Esophagus muscularis mucosa (tissue), 4 donors: ENCODE measurements around the gene JMJD6. TPM values are rescaled to one million over a fixed set of nuclear protein-coding genes. Genes with fewer than 3 reads are reported as not detected.
"Not testable (repeated sequence)": the region's sequence is repeated elsewhere in the genome, so short reads cannot be mapped to it uniquely, and the experiment has no call there.

ENCODE experiments used
- DNase-seq: peaks from one replicate; pipeline ENCODE4 v3.0.0-alpha.2; 2017; ENCODE audit errors: extremely low spot score
- H3K27ac ChIP-seq, 4 donors: fragments of 200-600 bp; sonication (generic); replicated peaks in 1 of 4; 1 replicate in 3 of 4; 2 replicates in 1 of 4; pipeline ENCODE4 v1.5.1; 2016 to 2019; ENCODE audit warnings: mild to moderate bottlenecking in 1 of 4
- H3K27me3 ChIP-seq, 4 donors: fragments of 200-600 bp; sonication (generic); one replicate each; pipeline versions ENCODE4 v1.5.1 to v1.6.0; 2016 to 2019
- H3K36me3 ChIP-seq, 4 donors: fragments of 200-600 bp; sonication (generic); one replicate each; pipeline ENCODE4 v1.5.1; 2016 to 2019
- H3K4me1 ChIP-seq, 4 donors: fragments of 200-600 bp; sonication (generic); one replicate each; pipeline ENCODE4 v1.5.1; 2016 to 2019
- H3K4me3 ChIP-seq, 4 donors: fragments of 200-600 bp; sonication (generic); 1 replicate in 2 of 4; 2 replicates in 2 of 4; pipeline ENCODE4 v1.5.1; 2016 to 2019; ENCODE audit warnings: mild to moderate bottlenecking in 4 of 4, moderate library complexity in 1 of 4
- H3K9me3 ChIP-seq, 4 donors: fragments of 200-600 bp; sonication (generic); 1 replicate in 3 of 4; 2 replicates in 1 of 4; pipeline ENCODE4 v1.5.1; 2016 to 2019
- EP300 ChIP-seq: sonication (generic); formaldehyde crosslinking; IDR thresholded peaks from one replicate; pipeline ENCODE4 v1.6.1; 2017; ENCODE audit warnings: antibody characterized with exemption
- POLR2A ChIP-seq: fragments of 450-650 bp; IDR thresholded peaks from one replicate; pipeline ENCODE4 v1.6.1; 2017; ENCODE audit warnings: antibody characterized with exemption, moderate library complexity, mild to moderate bottlenecking, low read depth
- POLR2AphosphoS5 ChIP-seq, 2 donors: sonication (generic); formaldehyde crosslinking; IDR thresholded peaks; one replicate each; pipeline ENCODE4 v1.6.1; 2017; ENCODE audit warnings: antibody characterized with exemption in 2 of 2
- WGBS: methylation state at CpG from one replicate; pipeline ENCODE4 v1.1.5; 2018; 5-methylcytosine and 5-hydroxymethylcytosine counted together
- intact Hi-C: fragments of 100-400 bp; cut with DNase I; formaldehyde crosslinking; loops from one replicate; pipeline ENCODE4 v1.15.1; 2023
- total RNA-seq, 4 donors: library from RNA; depleted of rRNA; stranded (reverse); fragments of >200 nt; gene quantifications; one replicate each; pipeline versions ENCODE4 v1.1.0 to v1.2.1, GENCODE V29; 2016
- TF ChIP-seq, protein P1 (sequence below), 3 experiments: fragments of 200-600 bp in 2 of 3; fragments of 450-650 bp in 1 of 3; sonication (generic) in 2 of 3; IDR thresholded peaks; one replicate each; pipeline ENCODE4 v1.5.1; 2017 to 2019; ENCODE audit warnings: antibody characterized with exemption in 3 of 3, mild to moderate bottlenecking in 2 of 3, moderate library complexity in 1 of 3

Gene JMJD6
- total RNA-seq, 4 donors from 2014 or later: 29.5 to 54.5 (median 49.5) TPM

DNA sequence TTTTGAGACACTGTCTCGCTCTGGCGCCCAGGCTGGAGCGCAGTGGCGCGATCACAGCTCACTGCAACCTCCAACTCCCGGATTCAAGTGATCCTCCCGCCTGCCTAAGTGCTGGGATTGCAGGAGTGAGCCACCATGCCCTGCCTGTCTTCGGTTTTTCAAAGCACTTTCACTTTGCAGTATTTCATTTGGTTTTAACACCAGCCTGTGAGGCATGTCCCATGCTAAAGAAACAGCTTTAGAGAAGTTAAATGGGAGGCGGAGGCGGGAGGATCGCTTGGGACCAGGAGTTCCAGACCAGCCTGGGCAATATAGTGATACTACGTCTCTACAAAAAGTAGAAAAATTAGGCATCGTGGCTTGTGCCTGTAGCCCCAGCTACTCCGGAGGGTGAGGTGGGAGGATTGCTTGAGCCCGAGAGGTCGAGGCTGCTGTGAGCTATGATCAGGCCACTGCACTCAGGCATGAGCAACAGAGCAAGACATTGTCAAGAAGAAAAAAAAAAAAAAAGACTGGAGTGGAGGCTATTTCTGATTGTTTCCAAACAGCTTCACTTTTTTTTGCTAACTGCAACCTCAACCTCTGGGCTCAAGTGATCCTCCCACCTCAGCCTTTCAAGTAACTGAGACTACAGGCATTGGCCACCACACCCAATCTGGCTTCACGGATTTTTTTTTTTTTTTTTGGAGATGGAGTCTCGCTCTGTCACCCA, 1.5 kb upstream of the JMJD6 start:
- peaks cover 60 to 85% (median 82%) of the 10 kb centered on the region in 4 donors for H3K4me1 ChIP-seq
- no peak for TF ChIP-seq EP300
- no peaks in the 10 kb centered on the region for H3K9me3 ChIP-seq
- H3K27ac ChIP-seq: peak overlapping the region; percentile 98 to 100 (median 100)
- peaks cover 22 to 56% (median 45%) of the 10 kb centered on the region in 4 donors for H3K36me3 ChIP-seq
- intact Hi-C loops: no loop called here
- WGBS: 66% methylated on average over 18 of the region's 18 CpGs
- H3K27me3 ChIP-seq: no peaks in the 10 kb centered on the region
- no peak for DNase-seq
- H3K4me3 ChIP-seq: peak overlapping the region; percentile 76 to 95 (median 82)

DNA sequence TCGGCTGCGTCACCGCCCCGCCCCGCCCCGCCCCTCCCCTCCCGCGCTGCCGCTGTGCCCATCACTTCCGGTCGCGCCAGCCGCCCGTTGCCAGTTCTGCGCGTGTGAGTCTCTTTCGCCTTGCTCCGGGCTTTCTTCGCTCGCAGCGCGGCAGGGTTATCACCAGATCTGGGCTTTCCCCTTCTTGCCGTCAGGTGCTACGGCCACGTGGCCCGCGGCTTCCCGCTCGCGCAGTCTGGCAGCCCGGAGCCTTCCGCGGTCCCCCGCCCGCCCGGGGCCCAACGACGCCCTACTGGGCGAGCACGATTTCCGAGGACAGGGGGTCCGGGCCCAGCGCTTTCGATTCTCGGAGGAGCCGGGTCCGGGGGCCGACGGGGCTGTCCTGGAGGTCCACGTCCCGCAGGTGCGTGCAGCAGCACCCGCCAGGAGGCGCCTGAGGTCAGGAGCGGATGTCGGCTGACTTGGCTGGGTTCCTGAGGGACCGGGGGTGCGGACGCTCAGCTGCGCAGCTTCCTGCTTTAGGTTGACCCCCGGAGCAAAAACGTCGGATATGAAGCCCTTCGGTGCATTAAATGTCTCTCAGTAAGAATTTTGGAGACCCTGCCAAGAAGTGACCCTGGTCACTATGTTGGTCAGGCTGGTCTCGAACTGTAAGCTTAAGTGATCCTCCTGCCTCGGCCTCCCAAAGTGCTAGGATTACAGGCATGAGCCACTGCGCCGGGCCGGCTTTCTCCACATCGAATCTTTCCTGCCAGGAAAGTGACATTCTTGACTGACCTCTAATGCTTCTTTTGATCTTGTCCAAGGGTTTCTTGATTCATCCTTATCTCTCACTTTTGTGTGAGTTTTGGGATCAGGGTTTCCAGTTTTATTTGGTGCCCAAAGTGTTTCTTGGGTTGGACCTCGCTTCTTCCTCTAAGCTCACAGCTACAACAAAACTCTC, 641 bp upstream of the JMJD6 start, which contains the start of gene METTL23:
Gene METTL23 (plus strand): TSS at position 64 of the 943 bp plus-strand sequence. CDS start 2,872 bp downstream, outside the sequence.
- TF ChIP-seq EP300: no peak
- peak; percentile 76 for TF ChIP-seq POLR2A
- TF ChIP-seq, protein P1, sequence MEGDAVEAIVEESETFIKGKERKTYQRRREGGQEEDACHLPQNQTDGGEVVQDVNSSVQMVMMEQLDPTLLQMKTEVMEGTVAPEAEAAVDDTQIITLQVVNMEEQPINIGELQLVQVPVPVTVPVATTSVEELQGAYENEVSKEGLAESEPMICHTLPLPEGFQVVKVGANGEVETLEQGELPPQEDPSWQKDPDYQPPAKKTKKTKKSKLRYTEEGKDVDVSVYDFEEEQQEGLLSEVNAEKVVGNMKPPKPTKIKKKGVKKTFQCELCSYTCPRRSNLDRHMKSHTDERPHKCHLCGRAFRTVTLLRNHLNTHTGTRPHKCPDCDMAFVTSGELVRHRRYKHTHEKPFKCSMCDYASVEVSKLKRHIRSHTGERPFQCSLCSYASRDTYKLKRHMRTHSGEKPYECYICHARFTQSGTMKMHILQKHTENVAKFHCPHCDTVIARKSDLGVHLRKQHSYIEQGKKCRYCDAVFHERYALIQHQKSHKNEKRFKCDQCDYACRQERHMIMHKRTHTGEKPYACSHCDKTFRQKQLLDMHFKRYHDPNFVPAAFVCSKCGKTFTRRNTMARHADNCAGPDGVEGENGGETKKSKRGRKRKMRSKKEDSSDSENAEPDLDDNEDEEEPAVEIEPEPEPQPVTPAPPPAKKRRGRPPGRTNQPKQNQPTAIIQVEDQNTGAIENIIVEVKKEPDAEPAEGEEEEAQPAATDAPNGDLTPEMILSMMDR (IDR thresholded peaks at IDR 0.05): peak; percentile 72 to 83 (median 78)
- peak; percentile 80 to 93 for TF ChIP-seq POLR2AphosphoS5 (IDR thresholded peaks at IDR 0.05)
- 2% methylated on average over 37 of the region's 71 CpGs for WGBS
- Histone ChIP-seq H3K36me3 (peaks cover 28 to 55% (median 45%) of the 10 kb centered on the region in 4 donors), H3K4me3 (peak within 1 kb of the TSS; percentile 76 to 95 (median 82)), H3K27ac (peak within 1 kb of the TSS; percentile 98 to 100 (median 100)), H3K27me3 (no peaks in the 10 kb centered on the region), H3K9me3 (no peaks in the 10 kb centered on the region), H3K4me1 (peaks cover 58 to 84% (median 82%) of the 10 kb centered on the region in 4 donors)
- peak; percentile 94 for DNase-seq
- intact Hi-C loops: no loop called here

DNA sequence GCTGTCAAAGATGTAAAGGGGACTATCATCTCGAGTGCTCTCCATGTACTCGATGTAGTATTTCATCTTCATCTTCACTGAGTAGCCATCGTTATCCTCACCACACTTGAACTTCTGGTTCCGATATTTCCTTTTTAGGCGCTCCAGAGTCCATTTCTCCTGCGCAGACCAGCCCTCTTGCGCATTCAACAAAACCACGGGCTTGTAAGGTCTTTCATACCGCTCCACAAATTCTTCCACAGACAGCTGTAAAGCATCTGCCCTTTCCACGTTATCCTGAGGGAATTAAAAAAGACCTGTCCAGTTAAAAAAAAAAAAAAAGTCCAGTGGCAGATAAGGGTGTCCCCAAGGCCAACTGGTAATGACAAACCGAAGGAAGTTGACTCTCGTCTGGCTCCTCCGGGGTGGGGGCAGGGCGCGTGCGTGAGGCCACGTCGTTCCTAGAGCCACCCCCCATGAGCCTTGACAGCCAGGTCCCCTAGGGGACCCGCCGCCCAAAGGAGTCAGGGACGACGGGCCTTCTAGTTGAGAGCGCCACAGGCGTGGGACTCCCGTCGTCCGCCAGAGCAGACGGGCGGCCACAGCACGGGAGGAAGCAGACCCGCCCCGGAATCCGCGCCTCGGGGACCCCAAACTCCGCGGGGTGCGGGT, 701 bp downstream of the JMJD6 start:
- no peaks in the 10 kb centered on the region for H3K27me3 ChIP-seq
- TF ChIP-seq POLR2A (peak; percentile 53), POLR2AphosphoS5 (IDR thresholded peaks at IDR 0.05) (peak; percentile 71 to 77), EP300 (no peak)
- TF ChIP-seq, protein P1 (IDR thresholded peaks at IDR 0.05): no peak
- no peaks in the 10 kb centered on the region for H3K9me3 ChIP-seq
- peak overlapping the region; percentile 98 to 100 (median 100) for H3K27ac ChIP-seq
- peaks cover 33 to 56% (median 47%) of the 10 kb centered on the region in 4 donors for H3K36me3 ChIP-seq
- H3K4me1 ChIP-seq: peaks cover 58 to 86% (median 83%) of the 10 kb centered on the region in 4 donors
- intact Hi-C loops: no loop called here
- H3K4me3 ChIP-seq: peak overlapping the region; percentile 76 to 95 (median 82)
- 8% methylated on average over 18 of the region's 38 CpGs for WGBS
- peak; percentile 94 for DNase-seq

DNA sequence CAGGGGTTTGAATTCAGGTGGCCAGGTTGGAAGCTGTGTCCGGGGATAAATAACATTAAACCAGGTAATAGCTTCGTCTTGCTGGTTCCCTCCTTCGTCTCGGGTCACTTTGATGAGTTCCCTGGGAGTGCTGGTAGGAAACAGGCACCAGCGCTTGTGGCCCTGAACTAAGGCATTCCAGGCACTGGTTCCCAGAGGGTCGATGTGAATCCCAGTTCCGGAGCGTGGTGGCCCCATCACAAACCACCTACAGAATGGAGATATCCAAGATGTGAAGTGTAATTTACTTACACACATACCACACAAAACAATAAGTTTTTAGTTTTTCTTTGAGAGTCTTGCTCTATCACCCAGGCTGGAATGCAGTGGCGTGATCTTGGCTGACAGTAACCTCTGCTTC, 2.6 kb downstream of the JMJD6 start:
- no peak for TF ChIP-seq EP300
- TF ChIP-seq POLR2AphosphoS5 (IDR thresholded peaks at IDR 0.05): no peak
- TF ChIP-seq, protein P1 (IDR thresholded peaks at IDR 0.05): no peak
- TF ChIP-seq POLR2A: no peak
- Histone ChIP-seq H3K36me3 (peaks cover 52 to 62% (median 61%) of the 10 kb centered on the region in 4 donors), H3K4me3 (no peak overlapping the region), H3K4me1 (peaks cover 54 to 68% (median 67%) of the 10 kb centered on the region in 4 donors), H3K27me3 (no peaks in the 10 kb centered on the region), H3K9me3 (no peaks in the 10 kb centered on the region), H3K27ac (peak overlapping the region in 2 of 4 donors; percentile 100)
- no peak for DNase-seq
- intact Hi-C loops: no loop called here
- WGBS: 89% methylated on average over 9 of the region's 9 CpGs

DNA sequence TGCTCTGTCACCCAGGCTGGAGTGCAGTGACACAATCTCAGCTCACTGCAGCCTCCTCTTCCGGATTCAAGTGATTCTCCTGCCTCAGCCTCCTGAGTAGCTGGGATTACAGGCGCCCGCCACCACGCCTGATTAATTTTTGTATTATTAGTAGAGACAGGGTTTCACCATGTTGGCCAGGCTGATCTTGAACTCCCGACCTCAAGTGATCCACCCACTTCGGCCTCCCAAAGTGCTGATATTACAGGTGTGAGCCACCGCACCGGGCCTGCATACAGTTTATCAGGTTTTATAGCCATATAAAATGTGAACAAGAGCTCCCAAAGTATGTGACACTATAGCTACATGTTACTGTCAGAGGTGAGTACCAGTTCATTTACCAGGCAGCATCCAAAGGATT, 3.4 kb downstream of the JMJD6 start:
- Histone ChIP-seq H3K27ac (peak overlapping the region in 1 of 4 donors; percentile 34), H3K36me3 (peaks cover 61 to 70% (median 69%) of the 10 kb centered on the region in 4 donors), H3K4me1 (peaks cover 52 to 60% (median 58%) of the 10 kb centered on the region in 4 donors)
- H3K27me3 ChIP-seq, DNase-seq, intact Hi-C loops, H3K9me3 ChIP-seq, H3K4me3 ChIP-seq: not testable (repeated sequence)
- 96% methylated on average over 8 of the region's 8 CpGs for WGBS
